Cerebellar nuclear complex (tissue), 1 donor: Measurements from ENCODE around the gene TMEM128.
A peak's percentile ranks its signal among the peaks of the same experiment; 100 is the strongest.
"Not testable (repeated sequence)": the region's sequence is repeated elsewhere in the genome, so short reads cannot be mapped to it uniquely, and the experiment has no call there.

Experiments used
- DNase-seq, 2 experiments: peaks; one replicate each; lab custom pipeline; 2025; lab: John Stamatoyannopoulos, UW

The TMEM128 gene

GRCh38 chr4:4248029-4248884 lies at the start of gene TMEM128:
TSS of gene TMEM128 (minus strand) at chr4:4248223. CDS start at chr4:4248202, 21 bp downstream.
- DNase-seq = peak; percentile 20 to 30

- DNase-seq = no peak
Measured at GRCh38 chr4:4296283-4296846, 48.3 kb upstream of the TMEM128 start.

- no peak for DNase-seq
Measured at GRCh38 chr4:4293279-4293678, 45.3 kb upstream of the TMEM128 start.

GRCh38 chr4:4289941-4290850 lies 42.2 kb upstream of the TMEM128 start, which contains the start of the genes LYAR and ZBTB49:
TSS of gene LYAR (minus strand) at chr4:4290154. CDS start at chr4:4283742, 6,412 bp downstream.
TSS of gene ZBTB49 (plus strand) at chr4:4290251. CDS start at chr4:4299946, 9,695 bp downstream.
- peak; percentile 35 to 76 for DNase-seq

GRCh38 chr4:4289597-4289940 lies 41.5 kb upstream of the TMEM128 start:
- no peak for DNase-seq

GRCh38 chr4:4289055-4289454 lies 41.0 kb upstream of the TMEM128 start:
- DNase-seq = no peak

- DNase-seq = no peak
Measured at GRCh38 chr4:4288098-4288497, 40.1 kb upstream of the TMEM128 start.

GRCh38 chr4:4284827-4285618 lies 37.0 kb upstream of the TMEM128 start:
- no peak for DNase-seq

GRCh38 chr4:4281787-4282186 lies 33.8 kb upstream of the TMEM128 start:
- DNase-seq = no peak

GRCh38 chr4:4277531-4277930 lies 29.5 kb upstream of the TMEM128 start:
- no peak for DNase-seq

- DNase-seq = no peak
Measured at GRCh38 chr4:4274226-4274625, 26.2 kb upstream of the TMEM128 start.

GRCh38 chr4:4271912-4272311 lies 23.9 kb upstream of the TMEM128 start:
- no peak for DNase-seq

- DNase-seq = no peak
Measured at GRCh38 chr4:4270529-4270928, 22.5 kb upstream of the TMEM128 start.

GRCh38 chr4:4269856-4270255 lies 21.8 kb upstream of the TMEM128 start:
- no peak for DNase-seq

- DNase-seq = no peak
Measured at GRCh38 chr4:4269331-4269731, 21.3 kb upstream of the TMEM128 start.

GRCh38 chr4:4268776-4269175 lies 20.8 kb upstream of the TMEM128 start:
- no peak for DNase-seq

- no peak for DNase-seq
Measured at GRCh38 chr4:4267981-4268380, 20.0 kb upstream of the TMEM128 start.

GRCh38 chr4:4260185-4260751 lies 12.2 kb upstream of the TMEM128 start:
- no peak for DNase-seq

- no peak for DNase-seq
Measured at GRCh38 chr4:4259484-4260100, 11.6 kb upstream of the TMEM128 start.

- not testable (repeated sequence) for DNase-seq
Measured at GRCh38 chr4:4257705-4258104, 9.7 kb upstream of the TMEM128 start.

GRCh38 chr4:4256799-4257198 lies 8.8 kb upstream of the TMEM128 start:
- no peak for DNase-seq
